ACC112 (cell line): Measurements from ENCODE around the gene UPK1B.
"Not testable (repeated sequence)": the region's sequence is repeated elsewhere in the genome, so short reads cannot be mapped to it uniquely, and the experiment has no call there.

ENCODE experiments used
- H2AFZ ChIP-seq: fragments of 200-600 bp; sonication (generic); one replicate; pipeline ENCODE4 v1.6.0; 2017; ENCODE audit warnings: antibody characterized with exemption, low read length; ENCODE audit not compliant: unreplicated experiment
- H3K27ac ChIP-seq: fragments of 200-600 bp; sonication (generic); 2 replicates; pipeline ENCODE4 v1.5.1; 2014; ENCODE audit warnings: low read depth, mild to moderate bottlenecking, antibody characterized with exemption, low read length, moderate library complexity
- H3K27me3 ChIP-seq: fragments of 200-600 bp; sonication (generic); 2 replicates; pipeline ENCODE4 v1.6.1; 2014; ENCODE audit warnings: mild to moderate bottlenecking, antibody characterized with exemption, low read length, moderate library complexity, mixed read lengths; ENCODE audit not compliant: insufficient read depth
- H3K36me3 ChIP-seq: fragments of 200-600 bp; sonication (generic); 2 replicates; pipeline ENCODE4 v1.6.1; 2016; ENCODE audit warnings: mild to moderate bottlenecking, antibody characterized with exemption, low read length, moderate library complexity, mixed read lengths; ENCODE audit not compliant: insufficient read depth
- H3K4me1 ChIP-seq: fragments of 200-600 bp; sonication (generic); one replicate; pipeline ENCODE4 v1.6.1; 2016; ENCODE audit warnings: low read length, mixed read lengths; ENCODE audit not compliant: insufficient read depth, unreplicated experiment, control insufficient read depth
- H3K4me3 ChIP-seq: fragments of 200-600 bp; sonication (generic); 2 replicates; pipeline ENCODE4 v1.5.1; 2014; ENCODE audit warnings: mild to moderate bottlenecking, low read depth, low read length
- H3K79me2 ChIP-seq: fragments of 200-600 bp; sonication (generic); one replicate; pipeline ENCODE4 v1.6.0; 2016; ENCODE audit warnings: low read length; ENCODE audit not compliant: control insufficient read depth, unreplicated experiment, insufficient read depth

Gene UPK1B

GRCh38 chr3:119235151-119235550, 61.8 kb downstream of the UPK1B start:
- H2AFZ ChIP-seq = no peak overlapping the region
- H3K4me1 ChIP-seq = peaks cover 27% of the 10 kb centered on the region
- peaks cover 34% of the 10 kb centered on the region for H3K79me2 ChIP-seq
- peak overlapping the region; percentile 69 for H3K27ac ChIP-seq
- H3K27me3 ChIP-seq = no peaks in the 10 kb centered on the region
- peaks cover 30% of the 10 kb centered on the region for H3K36me3 ChIP-seq
- peak overlapping the region; percentile 26; the same call in 1 of the 2 replicates for H3K4me3 ChIP-seq

GRCh38 chr3:119236756-119237155, 63.4 kb downstream of the UPK1B start:
- Histone ChIP-seq H2AFZ (no peak overlapping the region), H3K27ac (no peak overlapping the region), H3K79me2 (peaks cover 37% of the 10 kb centered on the region), H3K4me1 (peaks cover 33% of the 10 kb centered on the region), H3K4me3 (no peak overlapping the region), H3K36me3 (peaks cover 19% of the 10 kb centered on the region), H3K27me3 (no peaks in the 10 kb centered on the region)

- peaks cover 33% of the 10 kb centered on the region for H3K4me1 ChIP-seq
- no peaks in the 10 kb centered on the region for H3K27me3 ChIP-seq
- no peak overlapping the region for H3K4me3 ChIP-seq
- peaks cover 37% of the 10 kb centered on the region for H3K79me2 ChIP-seq
- no peak overlapping the region for H2AFZ ChIP-seq
- H3K27ac ChIP-seq = no peak overlapping the region
- H3K36me3 ChIP-seq = peaks cover 15% of the 10 kb centered on the region
Measured at GRCh38 chr3:119237299-119237698, 63.9 kb downstream of the UPK1B start.

DNA sequence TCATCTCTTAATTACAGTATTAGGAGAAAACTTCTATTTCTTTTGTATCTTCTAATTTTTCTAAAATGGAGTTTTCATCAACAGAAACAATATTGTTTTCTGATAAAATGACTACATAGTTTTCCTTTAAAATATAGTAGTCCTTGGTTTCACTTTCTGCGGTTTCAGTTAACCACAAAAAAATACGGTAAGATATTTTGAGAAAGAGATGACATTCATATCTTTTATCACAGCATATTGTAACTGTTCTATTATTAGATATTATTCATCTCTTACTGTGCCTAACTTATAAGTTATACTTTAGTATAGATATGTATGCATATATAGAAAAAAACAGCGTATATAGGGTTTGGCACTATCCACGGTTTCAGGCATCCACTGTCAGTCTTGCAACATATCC, 65.0 kb downstream of the UPK1B start:
- Histone ChIP-seq H3K4me1 (peaks cover 33% of the 10 kb centered on the region), H3K79me2 (peaks cover 34% of the 10 kb centered on the region), H3K36me3 (peaks cover 12% of the 10 kb centered on the region), H2AFZ (no peak overlapping the region), H3K27me3 (no peaks in the 10 kb centered on the region), H3K27ac (0 out of 2 replicates have a peak overlapping the region, but pooled peaks have one; percentile 31), H3K4me3 (peak overlapping the region; percentile 79)

DNA sequence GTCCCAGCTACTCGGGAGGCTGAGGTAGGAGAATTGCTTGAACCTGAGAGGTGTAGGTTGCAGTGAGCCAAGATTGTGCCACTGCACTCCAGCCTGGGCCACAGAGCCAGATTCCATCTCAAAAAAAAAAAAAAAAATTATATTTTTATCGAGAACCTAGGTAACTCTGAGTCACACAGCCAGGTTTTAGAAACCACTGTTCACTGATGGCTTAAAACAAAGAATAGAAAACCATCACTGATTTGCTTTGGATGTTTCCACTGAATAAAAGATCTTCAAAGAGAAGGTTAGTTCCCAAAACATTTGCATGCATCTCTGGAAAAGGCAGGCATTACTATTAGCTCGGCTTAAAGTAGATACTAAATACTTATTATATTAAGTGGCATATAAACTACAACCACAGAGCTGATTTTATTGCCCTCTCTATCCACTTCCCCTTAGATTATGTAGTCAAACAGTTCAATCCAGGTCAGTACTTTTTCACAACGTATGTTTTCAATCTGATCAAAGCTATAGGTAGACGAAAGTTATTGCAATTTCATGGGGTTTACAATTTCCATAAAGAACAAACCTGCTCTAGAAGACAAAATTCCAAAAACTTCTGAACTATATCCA, 65.9 kb downstream of the UPK1B start:
- peaks cover 33% of the 10 kb centered on the region for H3K4me1 ChIP-seq
- peaks cover 33% of the 10 kb centered on the region for H3K79me2 ChIP-seq
- peak overlapping the region; percentile 30 for H2AFZ ChIP-seq

DNA sequence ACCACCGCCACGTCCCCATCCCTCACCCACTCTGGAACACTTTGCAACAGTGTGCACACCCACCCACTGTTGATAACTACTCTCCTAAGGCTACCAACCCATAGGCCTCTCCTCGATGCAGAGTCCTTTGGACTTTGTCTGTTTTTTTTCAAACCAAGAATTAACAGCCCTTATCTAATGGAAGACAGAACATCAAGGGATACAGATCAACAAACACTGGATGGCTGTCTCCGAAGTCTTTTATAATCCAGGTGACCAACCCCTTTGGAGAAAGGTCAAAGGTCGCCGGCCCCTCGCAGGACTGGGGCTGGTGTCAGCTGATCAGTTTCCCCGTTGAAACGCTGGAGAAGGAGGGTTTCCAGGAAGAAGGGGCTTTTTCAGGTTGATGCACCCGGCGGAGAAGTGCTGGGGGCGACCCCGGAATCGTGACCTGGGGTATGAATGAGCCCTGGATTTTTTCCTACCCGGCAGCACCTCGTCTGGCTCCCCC, 66.7 kb downstream of the UPK1B start:
- H3K27ac ChIP-seq = peak overlapping the region; percentile 85
- H2AFZ ChIP-seq = peak overlapping the region; percentile 77
- H3K27me3 ChIP-seq = no peaks in the 10 kb centered on the region

More for the DNA sequence above, 65.9 kb downstream of the UPK1B start:
- no peaks in the 10 kb centered on the region for H3K27me3 ChIP-seq
- peaks cover 6% of the 10 kb centered on the region; the same call in 1 of the 2 replicates for H3K36me3 ChIP-seq
- peak overlapping the region; percentile 79 for H3K4me3 ChIP-seq
- peak overlapping the region; percentile 85 for H3K27ac ChIP-seq

DNA sequence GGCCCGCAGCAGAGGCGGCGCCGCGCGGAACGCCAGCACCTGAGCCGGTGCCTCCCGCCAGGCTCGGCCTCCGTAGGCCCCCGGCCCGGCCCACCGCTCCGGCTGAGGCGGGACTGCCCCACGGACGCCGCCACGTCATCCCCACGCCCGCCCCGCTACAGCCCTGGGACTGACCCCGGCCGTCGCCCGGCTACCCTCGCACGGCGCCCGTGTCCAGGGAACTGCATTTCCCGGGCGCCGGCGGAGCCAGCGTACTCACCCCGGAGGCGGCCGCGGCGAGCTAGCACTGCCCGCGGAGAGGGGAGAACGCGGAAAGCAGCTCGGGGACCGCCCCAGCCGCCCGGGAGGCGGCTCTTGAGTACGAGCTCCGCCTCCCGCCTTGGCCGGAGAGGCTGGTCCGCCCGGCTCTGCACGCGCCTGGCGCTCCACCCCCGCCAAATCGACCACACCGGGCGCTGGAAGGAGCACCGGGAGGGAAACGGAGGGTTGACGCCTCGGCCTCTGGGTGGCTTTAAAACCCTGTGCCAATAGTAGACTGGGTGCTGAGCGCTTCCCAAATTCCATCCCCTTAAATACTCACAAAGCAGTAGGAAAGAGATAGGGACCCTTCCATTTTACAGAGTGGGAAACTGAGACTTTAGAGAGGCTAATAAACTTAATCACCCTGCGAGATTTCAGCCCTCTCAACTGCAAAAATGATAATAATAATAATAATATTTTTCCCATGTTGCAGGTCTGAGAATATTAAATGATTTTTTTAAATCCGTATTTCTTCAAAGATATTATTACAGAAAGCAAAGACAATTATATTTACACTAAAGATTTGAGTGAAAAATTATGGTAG, 67.4 kb downstream of the UPK1B start, which contains the start of gene B4GALT4:
Gene B4GALT4 (minus strand): TSS at position 288 of the 844 bp plus-strand sequence. CDS start 10,779 bp downstream, outside the sequence.
- H3K36me3 ChIP-seq = peaks cover 6% of the 10 kb centered on the region; the same call in 1 of the 2 replicates
- H3K4me3 ChIP-seq = peak within 1 kb of the TSS; percentile 79
- peak within 1 kb of the TSS; percentile 99 for H2AFZ ChIP-seq
- H3K79me2 ChIP-seq = peaks cover 33% of the 10 kb centered on the region
- H3K27me3 ChIP-seq = no peaks in the 10 kb centered on the region
- H3K27ac ChIP-seq = peak within 1 kb of the TSS; percentile 85
- peaks cover 19% of the 10 kb centered on the region for H3K4me1 ChIP-seq

More for the DNA sequence above, 66.7 kb downstream of the UPK1B start:
- Histone ChIP-seq H3K36me3 (peaks cover 6% of the 10 kb centered on the region; the same call in 1 of the 2 replicates), H3K79me2 (peaks cover 33% of the 10 kb centered on the region), H3K4me3 (peak overlapping the region; percentile 79), H3K4me1 (peaks cover 26% of the 10 kb centered on the region)

DNA sequence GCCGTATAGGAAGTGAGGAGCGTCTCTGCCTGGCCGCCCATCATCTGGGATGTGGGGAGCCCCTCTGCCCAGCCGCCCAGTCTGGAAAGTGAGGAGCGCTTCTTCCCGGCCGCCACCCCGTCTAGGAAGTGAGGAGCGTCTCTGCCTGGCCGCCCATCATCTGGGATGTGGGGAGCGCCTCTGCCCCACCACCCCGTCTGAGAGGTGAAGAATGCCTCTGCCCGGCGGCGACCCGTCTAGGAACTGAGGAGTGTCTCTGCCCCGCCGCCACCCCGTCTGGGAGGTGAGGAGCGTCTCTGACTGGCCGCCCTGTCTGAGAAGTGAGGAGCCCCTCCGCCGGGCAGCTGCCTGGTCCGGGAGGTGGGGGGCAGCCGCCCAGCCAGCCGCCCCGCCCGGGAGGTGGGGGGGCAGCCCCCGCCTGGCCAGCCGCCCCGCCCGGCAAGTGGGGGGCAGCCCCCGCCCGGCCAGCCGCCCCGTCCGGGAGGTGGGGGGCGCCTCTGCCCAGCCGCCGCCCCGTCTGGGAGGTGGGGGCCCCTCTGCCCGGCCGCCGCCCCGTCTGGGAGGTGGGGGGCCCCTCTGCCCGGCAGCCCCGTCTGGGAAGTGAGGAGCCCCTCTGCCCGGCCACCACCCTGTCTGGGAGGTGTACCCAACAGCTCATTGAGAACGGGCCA, 69.1 kb downstream of the UPK1B start:
- H3K36me3 ChIP-seq, H2AFZ ChIP-seq, H3K27ac ChIP-seq, H3K27me3 ChIP-seq, H3K4me3 ChIP-seq: not testable (repeated sequence)
- H3K4me1 ChIP-seq = peaks cover 11% of the 10 kb centered on the region
- H3K79me2 ChIP-seq = peaks cover 23% of the 10 kb centered on the region

- not testable (repeated sequence) for H3K4me3 ChIP-seq, H2AFZ ChIP-seq, H3K4me1 ChIP-seq, H3K36me3 ChIP-seq, H3K27me3 ChIP-seq, H3K27ac ChIP-seq
- H3K79me2 ChIP-seq = peaks cover 22% of the 10 kb centered on the region
Measured at GRCh38 chr3:119243058-119243529, 69.7 kb downstream of the UPK1B start.

GRCh38 chr3:119243712-119244111, 70.3 kb downstream of the UPK1B start:
- Histone ChIP-seq H2AFZ (no peak overlapping the region), H3K27me3 (no peaks in the 10 kb centered on the region), H3K4me3 (no peak overlapping the region)

More at GRCh38 chr3:119243712-119244111, 70.3 kb downstream of the UPK1B start:
- peaks cover 8% of the 10 kb centered on the region for H3K4me1 ChIP-seq
- no peaks in the 10 kb centered on the region for H3K36me3 ChIP-seq
- no peak overlapping the region for H3K27ac ChIP-seq
- peaks cover 16% of the 10 kb centered on the region for H3K79me2 ChIP-seq
